Measurements from ENCODE around the gene PTPRK. TPM values are rescaled to one million over a fixed set of nuclear protein-coding genes. Genes with fewer than 3 reads are reported as not detected.
A peak's percentile ranks its signal among the peaks of the same experiment; 100 is the strongest.

Gene PTPRK
- total and polyA plus RNA-seq, 10 of the 15 experiments (the other 5 are each of a cell fraction or from before 2014, with no cell fraction given): 0.23 to 1.9 (median 0.55) TPM

GRCh38 chr6:127952176-127952575, 568.2 kb downstream of the PTPRK start:
- no peaks in the 10 kb centered on the region for H3K79me2 ChIP-seq (ENCODE audit: control insufficient read depth, insufficient read depth, low read length)
- no peak overlapping the region for H2AFZ ChIP-seq (ENCODE audit: control insufficient read depth, low read depth, low read length)
- ChIA-PET SMC1A (ENCODE audit: uncharacterized antibody, unreplicated experiment) (interaction anchor here (0.7 to 1.0 kb wide), 3 partner anchors 27 to 97 kb away, joined by 3 to 4 read pairs (median 3); no protein-coding TSS in a partner anchor), RAD21 (ENCODE audit: unreplicated experiment) (interaction anchor here (2.0 kb wide), 1 partner anchor 97 kb away, joined by 6 read pairs; no protein-coding TSS in a partner anchor), POLR2A (interaction anchor here (0.7 kb wide), 1 partner anchor 33 kb away, joined by 3 read pairs; no protein-coding TSS in a partner anchor), CTCF (no interaction called here)
- no peak overlapping the region for H3K27ac ChIP-seq (ENCODE audit: control insufficient read depth, insufficient read depth)
- no peak overlapping the region for H3K4me2 ChIP-seq (ENCODE audit: control insufficient read depth, insufficient read depth)
- in situ Hi-C loops (cut with MboI) (no loop called here), intact Hi-C loops (cut with micrococcal nuclease; ENCODE audit: unreplicated experiment) (loop anchor here (5.0 kb wide), 1 partner anchor 95 kb away; no protein-coding TSS in a partner anchor)
- H3K36me3 ChIP-seq (ENCODE audit: control insufficient read depth in 2 of 2, insufficient read depth in 2 of 2, low read length in 1 of 2): no peaks in the 10 kb centered on the region
- H3K27me3 ChIP-seq (replicated peaks in 1 of 2; ENCODE audit: control insufficient read depth in 2 of 2, insufficient read depth in 2 of 2, low read length in 1 of 2): no peaks in the 10 kb centered on the region
- no peak for FAIRE-seq
- no peak overlapping the region for H3K9ac ChIP-seq (ENCODE audit: control insufficient read depth, insufficient read depth, low read length)
- no peak overlapping the region for H3K4me3 ChIP-seq
- TF ChIP-seq STAT3 (IDR thresholded peaks at IDR 0.05; ENCODE audit: low read depth, low read length) (no peak), ASH2L (IDR thresholded peaks at IDR 0.05; ENCODE audit: borderline replicate concordance, low read depth) (no peak), SUPT20H (IDR thresholded peaks at IDR 0.05; ENCODE audit: borderline replicate concordance, control insufficient read depth, low read depth, low read length) (no peak), MAX (IDR thresholded peaks at IDR 0.05; ENCODE audit: low read depth, low read length) (no peak), ZNF592 (IDR thresholded peaks at IDR 0.05) (no peak), ETV6 (conservative IDR thresholded peaks at IDR 0.05 in 1 of 2, IDR thresholded peaks at IDR 0.05 in 1 of 2; ENCODE audit: borderline replicate concordance in 1 of 2, low read depth in 1 of 2) (no peak), NBN (IDR thresholded peaks at IDR 0.05) (no peak), CBX5 (IDR thresholded peaks at IDR 0.05; ENCODE audit: low read depth) (no peak), NFXL1 (IDR thresholded peaks at IDR 0.05; ENCODE audit: borderline replicate concordance) (no peak), JUND (IDR thresholded peaks at IDR 0.05; ENCODE audit: low read depth, low read length) (no peak), ZBTB11 (CRISPR knock-in tag; IDR thresholded peaks at IDR 0.05) (no peak)
- TF ChIP-seq, protein P1, sequence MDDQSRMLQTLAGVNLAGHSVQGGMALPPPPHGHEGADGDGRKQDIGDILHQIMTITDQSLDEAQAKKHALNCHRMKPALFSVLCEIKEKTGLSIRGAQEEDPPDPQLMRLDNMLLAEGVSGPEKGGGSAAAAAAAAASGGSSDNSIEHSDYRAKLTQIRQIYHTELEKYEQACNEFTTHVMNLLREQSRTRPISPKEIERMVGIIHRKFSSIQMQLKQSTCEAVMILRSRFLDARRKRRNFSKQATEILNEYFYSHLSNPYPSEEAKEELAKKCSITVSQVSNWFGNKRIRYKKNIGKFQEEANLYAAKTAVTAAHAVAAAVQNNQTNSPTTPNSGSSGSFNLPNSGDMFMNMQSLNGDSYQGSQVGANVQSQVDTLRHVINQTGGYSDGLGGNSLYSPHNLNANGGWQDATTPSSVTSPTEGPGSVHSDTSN (IDR thresholded peaks at IDR 0.05; ENCODE audit: insufficient replicate concordance, low read depth, low read length): no peak
- TF ChIP-seq, protein P2, sequence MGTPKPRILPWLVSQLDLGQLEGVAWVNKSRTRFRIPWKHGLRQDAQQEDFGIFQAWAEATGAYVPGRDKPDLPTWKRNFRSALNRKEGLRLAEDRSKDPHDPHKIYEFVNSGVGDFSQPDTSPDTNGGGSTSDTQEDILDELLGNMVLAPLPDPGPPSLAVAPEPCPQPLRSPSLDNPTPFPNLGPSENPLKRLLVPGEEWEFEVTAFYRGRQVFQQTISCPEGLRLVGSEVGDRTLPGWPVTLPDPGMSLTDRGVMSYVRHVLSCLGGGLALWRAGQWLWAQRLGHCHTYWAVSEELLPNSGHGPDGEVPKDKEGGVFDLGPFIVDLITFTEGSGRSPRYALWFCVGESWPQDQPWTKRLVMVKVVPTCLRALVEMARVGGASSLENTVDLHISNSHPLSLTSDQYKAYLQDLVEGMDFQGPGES (IDR thresholded peaks at IDR 0.05): no peak
- H3K4me1 ChIP-seq (ENCODE audit: control insufficient read depth, insufficient read depth, low read length): no peaks in the 10 kb centered on the region
- ATAC-seq: peak; percentile 10; the same call in 1 of the 3 replicates
- no peaks in the 10 kb centered on the region for H3K9me3 ChIP-seq (replicated peaks; ENCODE audit: control insufficient read depth, insufficient read depth, low read length)
- no peak for DNase-seq (ENCODE audit: low read depth, low spot score)
- no TSS peak for BruUV-seq (replicated peaks)
- H4K20me1 ChIP-seq (ENCODE audit: control insufficient read depth, insufficient read depth): no peaks in the 10 kb centered on the region
- WGBS (ENCODE audit: insufficient coverage, insufficient replicate concordance, low lambda C conversion rate, missing lambda C conversion rate): 28% methylated on average over 5 of the region's 5 CpGs

Measured in GM12878 (cell line).